ENCODE results near the gene SNTB2.
"Not testable (repeated sequence)": the region's sequence is repeated elsewhere in the genome, so short reads cannot be mapped to it uniquely, and the experiment has no call there.

The SNTB2 gene

DNA sequence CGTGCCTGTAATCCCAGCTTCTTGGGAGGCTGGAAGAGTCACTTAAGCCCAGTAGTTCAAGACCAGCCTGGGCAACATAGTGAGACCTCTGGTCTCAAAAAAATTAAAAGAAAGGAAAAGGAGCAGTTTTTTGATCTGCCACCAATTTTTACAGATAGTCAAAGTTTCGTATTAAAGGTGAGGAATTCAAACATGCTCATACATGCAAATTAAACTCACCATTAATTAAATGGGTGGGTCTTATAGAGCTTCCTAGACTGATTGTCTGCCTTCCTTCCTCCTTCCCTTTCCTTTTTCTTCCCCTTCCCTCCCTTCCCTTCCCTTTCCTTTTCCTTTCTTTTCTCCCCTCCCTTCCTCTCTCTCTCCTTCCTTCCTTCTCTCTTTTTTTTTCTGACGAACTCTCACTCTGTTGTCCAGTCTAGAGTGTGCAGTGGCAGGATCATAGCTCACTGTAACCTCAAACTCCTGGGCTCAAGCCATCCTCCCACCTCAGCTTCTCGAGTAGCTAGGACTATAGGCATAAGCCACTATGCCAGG lies 87.8 kb downstream of the SNTB2 start:
- H3K4me3 ChIP-seq (ENCODE audit: low read depth, low read length): no peak overlapping the region
- no peak for DNase-seq (ENCODE audit: low read depth)
- TF ChIP-seq, protein P1, sequence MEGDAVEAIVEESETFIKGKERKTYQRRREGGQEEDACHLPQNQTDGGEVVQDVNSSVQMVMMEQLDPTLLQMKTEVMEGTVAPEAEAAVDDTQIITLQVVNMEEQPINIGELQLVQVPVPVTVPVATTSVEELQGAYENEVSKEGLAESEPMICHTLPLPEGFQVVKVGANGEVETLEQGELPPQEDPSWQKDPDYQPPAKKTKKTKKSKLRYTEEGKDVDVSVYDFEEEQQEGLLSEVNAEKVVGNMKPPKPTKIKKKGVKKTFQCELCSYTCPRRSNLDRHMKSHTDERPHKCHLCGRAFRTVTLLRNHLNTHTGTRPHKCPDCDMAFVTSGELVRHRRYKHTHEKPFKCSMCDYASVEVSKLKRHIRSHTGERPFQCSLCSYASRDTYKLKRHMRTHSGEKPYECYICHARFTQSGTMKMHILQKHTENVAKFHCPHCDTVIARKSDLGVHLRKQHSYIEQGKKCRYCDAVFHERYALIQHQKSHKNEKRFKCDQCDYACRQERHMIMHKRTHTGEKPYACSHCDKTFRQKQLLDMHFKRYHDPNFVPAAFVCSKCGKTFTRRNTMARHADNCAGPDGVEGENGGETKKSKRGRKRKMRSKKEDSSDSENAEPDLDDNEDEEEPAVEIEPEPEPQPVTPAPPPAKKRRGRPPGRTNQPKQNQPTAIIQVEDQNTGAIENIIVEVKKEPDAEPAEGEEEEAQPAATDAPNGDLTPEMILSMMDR (IDR thresholded peaks at IDR 0.05; ENCODE audit: low read depth, low read length, missing control alignments): no peak
- in situ Hi-C loops (cut with HindIII; ENCODE audit: low sequenced_read_pairs): no loop called here

DNA sequence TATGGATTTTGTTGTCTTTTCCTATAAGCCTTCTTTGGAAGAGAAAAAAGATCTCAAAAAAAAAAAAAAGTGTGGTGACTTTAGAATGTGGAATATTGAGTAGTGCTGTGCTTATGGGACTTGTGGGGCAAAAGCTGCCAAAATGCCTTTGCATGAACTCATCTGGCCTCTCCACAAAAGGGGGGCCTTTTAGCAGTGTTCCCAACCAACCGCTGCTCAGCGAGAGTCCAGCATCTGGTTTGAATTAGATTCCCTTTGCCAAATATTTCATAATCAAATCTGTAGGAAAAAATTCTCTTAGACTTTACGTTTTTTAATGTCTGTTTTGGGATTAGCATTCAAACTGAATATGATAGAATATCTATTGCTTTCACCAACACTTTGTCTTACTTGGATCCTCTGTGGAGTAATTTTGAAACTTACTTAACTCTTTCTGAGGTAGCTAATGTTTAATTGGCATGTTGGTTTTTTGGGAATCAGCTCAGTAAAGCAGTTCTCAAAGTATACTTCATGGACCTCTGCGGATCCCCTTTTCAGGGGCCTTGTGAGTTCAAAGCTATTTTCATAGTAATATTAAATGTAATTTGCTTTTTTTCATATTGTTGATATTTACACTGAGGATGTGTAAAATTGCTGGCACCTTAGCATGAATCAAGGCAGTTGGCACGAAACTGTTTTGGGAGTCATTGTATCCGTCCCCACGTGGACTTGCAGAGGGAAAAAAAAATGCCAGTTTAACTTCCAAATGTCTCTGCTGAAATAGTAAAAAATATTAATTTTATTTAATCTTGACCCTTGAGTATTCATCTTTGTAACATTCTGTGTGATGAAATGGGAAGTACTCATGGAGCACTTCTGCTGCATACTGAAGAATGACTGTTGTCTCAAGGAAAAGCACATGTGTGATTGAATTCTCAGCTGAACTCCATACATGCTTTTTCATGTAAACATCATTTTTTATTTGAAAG lies 89.5 kb downstream of the SNTB2 start:
- peak; percentile 97 for DNase-seq (ENCODE audit: low read depth)
- TF ChIP-seq, protein P1 (IDR thresholded peaks at IDR 0.05; ENCODE audit: low read depth, low read length, missing control alignments): no peak
- in situ Hi-C loops (cut with HindIII; ENCODE audit: low sequenced_read_pairs): no loop called here
- no peak overlapping the region for H3K4me3 ChIP-seq (ENCODE audit: low read depth, low read length)

DNA sequence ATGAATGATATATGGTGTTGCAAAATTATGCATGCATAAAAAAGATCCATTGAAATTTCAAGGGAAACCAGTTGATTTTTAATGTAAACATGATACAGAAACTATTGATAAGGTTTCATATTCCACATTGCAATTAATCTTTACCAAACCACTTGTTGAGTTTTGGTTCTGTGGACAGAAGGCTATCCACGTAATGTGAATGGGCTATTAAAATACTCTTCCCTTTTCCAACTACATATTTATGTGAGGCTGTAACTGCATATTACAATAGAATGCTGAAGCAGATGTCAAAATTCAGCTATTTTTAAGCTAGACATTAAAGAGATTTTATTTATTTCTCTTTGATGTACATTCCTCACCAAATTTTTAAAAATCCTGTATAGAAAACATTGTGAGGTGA lies 90.4 kb downstream of the SNTB2 start:
- DNase-seq (ENCODE audit: low read depth): no peak

DNA sequence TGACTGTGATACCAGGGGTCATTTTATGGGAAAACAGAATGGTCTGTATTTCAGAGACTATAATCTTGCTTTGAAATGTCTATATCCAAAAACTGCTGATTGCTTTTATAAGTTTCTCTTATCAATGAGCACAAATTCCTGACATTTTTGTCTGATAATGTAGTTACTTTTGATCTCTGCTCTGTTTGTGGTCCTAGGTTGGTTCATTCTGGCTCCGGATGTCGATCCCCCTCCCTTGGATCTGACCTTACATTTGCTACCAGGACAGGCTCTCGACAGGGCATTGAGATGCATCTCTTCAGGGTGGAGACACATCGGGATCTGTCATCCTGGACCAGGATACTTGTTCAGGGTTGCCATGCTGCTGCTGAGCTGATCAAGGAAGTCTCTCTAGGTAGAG lies 96.9 kb downstream of the SNTB2 start:
- no peak overlapping the region for H3K4me3 ChIP-seq (ENCODE audit: low read depth, low read length)
- in situ Hi-C loops (cut with HindIII; ENCODE audit: low sequenced_read_pairs): no loop called here
- DNase-seq (ENCODE audit: low read depth): no peak
- TF ChIP-seq, protein P1 (IDR thresholded peaks at IDR 0.05; ENCODE audit: low read depth, low read length, missing control alignments): no peak

More for the DNA sequence above, 90.4 kb downstream of the SNTB2 start:
- H3K4me3 ChIP-seq (ENCODE audit: low read depth, low read length): no peak overlapping the region
- TF ChIP-seq, protein P1 (IDR thresholded peaks at IDR 0.05; ENCODE audit: low read depth, low read length, missing control alignments): no peak
- in situ Hi-C loops (cut with HindIII; ENCODE audit: low sequenced_read_pairs): no loop called here

DNA sequence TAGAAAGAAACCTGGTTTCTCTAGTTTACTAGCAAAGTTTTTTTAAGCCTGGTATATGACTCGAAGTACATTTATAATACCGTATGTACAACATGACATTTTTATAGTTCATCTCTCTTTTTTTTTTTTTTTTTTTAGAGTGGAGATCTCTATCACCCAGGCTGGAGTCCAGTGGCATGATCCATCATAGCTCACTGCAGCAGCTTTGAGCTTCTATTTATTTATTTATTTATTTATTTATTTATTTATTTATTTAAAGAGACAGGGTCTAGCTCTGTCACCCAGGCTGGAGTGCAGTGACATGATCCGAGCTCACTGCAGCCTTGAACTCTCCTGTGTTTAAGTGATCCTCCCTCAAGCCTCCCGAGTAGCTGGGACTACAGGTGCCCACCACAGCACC lies 98.3 kb downstream of the SNTB2 start:
- TF ChIP-seq, protein P1 (IDR thresholded peaks at IDR 0.05; ENCODE audit: low read depth, low read length, missing control alignments): no peak
- no peak for DNase-seq (ENCODE audit: low read depth)
- in situ Hi-C loops (cut with HindIII; ENCODE audit: low sequenced_read_pairs): no loop called here
- no peak overlapping the region for H3K4me3 ChIP-seq (ENCODE audit: low read depth, low read length)

DNA sequence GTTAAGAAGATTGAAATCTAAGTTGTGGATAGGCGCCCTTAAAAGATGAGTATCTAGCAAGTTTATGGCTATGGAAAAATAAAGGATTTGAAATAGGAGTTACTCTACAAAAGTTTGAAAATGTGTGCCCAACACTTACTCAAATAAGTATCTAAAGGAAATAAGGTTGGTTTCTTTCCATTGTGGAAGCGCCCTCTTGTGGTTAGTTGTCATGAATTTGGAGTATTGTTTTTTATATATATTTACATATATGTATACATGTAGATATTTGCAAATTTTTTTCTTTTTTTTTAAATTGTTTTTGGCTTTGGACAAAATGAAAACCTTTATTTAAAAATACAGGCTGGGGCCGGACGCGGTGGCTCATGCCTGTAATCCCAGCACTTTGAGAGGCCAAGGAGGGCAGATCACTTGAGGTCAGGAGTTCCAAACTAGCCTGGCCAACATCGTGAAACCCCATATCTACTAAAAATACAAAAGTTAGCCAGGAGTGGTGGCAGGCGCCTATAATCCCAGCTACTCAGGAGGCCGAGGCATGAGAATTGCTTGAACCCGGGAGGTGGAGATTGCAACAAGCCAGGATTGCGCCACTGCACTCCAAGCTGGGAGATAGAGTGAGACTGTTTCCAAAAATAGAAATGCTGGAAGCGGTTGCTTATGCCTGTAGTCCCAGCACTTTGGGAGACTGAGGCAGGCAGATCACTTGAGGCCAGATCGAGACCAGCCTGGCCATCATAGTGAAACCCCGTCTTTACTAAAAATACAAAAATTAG lies 100.2 kb downstream of the SNTB2 start:
- TF ChIP-seq, protein P1 (IDR thresholded peaks at IDR 0.05; ENCODE audit: low read depth, low read length, missing control alignments): peak; percentile 32
- in situ Hi-C loops (cut with HindIII; ENCODE audit: low sequenced_read_pairs): no loop called here
- DNase-seq (ENCODE audit: low read depth): peak; percentile 72
- H3K4me3 ChIP-seq (ENCODE audit: low read depth, low read length): no peak overlapping the region

DNA sequence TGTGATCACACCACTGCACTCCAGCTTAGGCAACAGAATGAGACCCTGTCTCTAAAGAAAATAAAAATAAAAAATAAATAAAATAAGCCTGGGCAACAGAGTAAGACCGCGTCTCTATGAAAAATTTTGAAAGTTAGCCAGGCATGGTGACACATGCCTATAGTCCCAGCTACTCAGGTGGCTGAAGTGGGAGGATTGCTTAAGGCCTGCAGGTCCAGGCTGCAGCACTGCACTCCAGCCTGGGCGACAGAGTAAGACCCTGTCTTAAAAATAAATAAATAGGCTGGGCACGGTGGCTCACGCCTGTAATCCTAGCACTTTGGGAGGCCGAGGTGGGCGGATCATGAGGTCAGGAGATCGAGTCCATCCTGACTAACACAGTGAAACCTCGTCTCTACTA lies 104.7 kb downstream of the SNTB2 start:
- H3K4me3 ChIP-seq (ENCODE audit: low read depth, low read length); DNase-seq (ENCODE audit: low read depth); in situ Hi-C loops (cut with HindIII; ENCODE audit: low sequenced_read_pairs): not testable (repeated sequence)

All from astrocyte of the cerebellum (primary cell).